Activated CD4-positive, alpha-beta T cell treated with anti-CD3 and anti-CD28 coated beads, Interleukin-2, amount 10 ng/mL, durations not matched to agents 24 days and 14 days (primary cell): Measurements from ENCODE around the gene NAALADL2. TPM values are rescaled to one million over a fixed set of nuclear protein-coding genes. Genes with fewer than 3 reads are reported as not detected.
"Not testable (repeated sequence)": the region's sequence is repeated elsewhere in the genome, so short reads cannot be mapped to it uniquely, and the experiment has no call there.

Experiments
- DNase-seq: peaks from one replicate; pipeline ENCODE4 v3.0.0; 2022
- H3K27ac Mint-ChIP-seq: one replicate; pipeline ENCODE4 v1.8.0; 2022; ENCODE audit warnings: mild to moderate bottlenecking, mixed read lengths
- H3K27me3 Mint-ChIP-seq: one replicate; pipeline ENCODE4 v1.8.0; 2022; ENCODE audit warnings: mixed read lengths
- H3K36me3 Mint-ChIP-seq: one replicate; pipeline ENCODE4 v1.8.0; 2022; ENCODE audit warnings: low read depth, mild to moderate bottlenecking, mixed read lengths
- H3K4me1 Mint-ChIP-seq: one replicate; pipeline ENCODE4 v1.8.0; 2021; ENCODE audit warnings: mixed read lengths
- H3K4me3 Mint-ChIP-seq: one replicate; pipeline ENCODE4 v1.8.0; 2022; ENCODE audit warnings: mild to moderate bottlenecking, moderate library complexity, mixed read lengths
- H3K9me3 Mint-ChIP-seq: one replicate; pipeline ENCODE4 v1.8.0; 2021; ENCODE audit warnings: mixed read lengths
- intact Hi-C: fragments of 100-400 bp; cut with micrococcal nuclease; formaldehyde crosslinking; loops from one replicate; pipeline ENCODE4 v1.15.1; 2023
- total RNA-seq: library from RNA; stranded (reverse); gene quantifications from 2 replicates; pipeline ENCODE4 v1.2.3, GENCODE V29; 2022

Gene NAALADL2
- total RNA-seq, 1 donor from 2014 or later, result not detected

DNA sequence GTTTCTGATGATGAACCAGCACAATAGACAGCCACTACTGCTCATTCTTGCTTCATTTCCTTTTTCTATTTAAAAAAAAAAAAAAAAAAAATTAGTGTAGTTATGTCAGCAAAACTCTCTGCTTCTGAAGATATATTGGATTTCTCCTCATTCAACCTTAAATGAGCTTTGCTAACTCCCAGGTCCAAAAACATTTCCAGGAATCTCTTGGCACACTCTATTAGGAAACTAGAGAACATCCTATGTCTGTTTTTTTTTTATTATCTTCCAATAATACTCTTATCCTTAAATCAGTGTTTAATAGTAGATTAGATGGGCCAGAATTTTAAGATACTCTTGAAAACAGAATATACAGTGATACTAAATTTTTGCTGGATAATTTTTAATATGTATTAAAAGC, 398.0 kb downstream of the NAALADL2 start:
- Mint-ChIP-seq H3K36me3 (no peaks in the 10 kb centered on the region), H3K27me3 (no peaks in the 10 kb centered on the region), H3K4me3 (no peak overlapping the region), H3K9me3 (no peaks in the 10 kb centered on the region), H3K4me1 (no peaks in the 10 kb centered on the region), H3K27ac (no peak overlapping the region)
- intact Hi-C loops, result no loop called here
- no peak for DNase-seq

DNA sequence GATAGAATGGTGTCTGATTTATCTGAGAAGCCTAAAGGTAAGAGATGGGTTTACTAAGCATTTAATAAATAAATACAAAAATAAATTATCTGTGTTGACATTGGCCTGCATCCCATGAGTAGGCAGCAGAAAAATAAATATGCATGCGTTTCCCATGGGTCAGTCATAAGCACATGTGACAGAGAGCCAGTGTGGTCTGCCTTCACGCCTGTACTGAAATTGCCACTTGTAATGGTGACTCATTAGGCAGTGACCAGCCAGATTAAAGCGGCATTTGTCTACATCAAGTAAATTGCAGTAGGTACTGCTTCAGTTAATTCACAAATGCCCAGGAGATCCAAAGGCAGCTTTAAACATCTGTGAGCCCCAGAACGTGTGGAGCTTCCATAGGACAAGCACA, 399.6 kb downstream of the NAALADL2 start:
- no peak for DNase-seq
- no peak overlapping the region for H3K27ac Mint-ChIP-seq
- H3K4me3 Mint-ChIP-seq, result no peak overlapping the region
- no peaks in the 10 kb centered on the region for H3K27me3 Mint-ChIP-seq
- intact Hi-C loops, result no loop called here
- H3K9me3 Mint-ChIP-seq, result no peaks in the 10 kb centered on the region
- no peaks in the 10 kb centered on the region for H3K4me1 Mint-ChIP-seq
- no peaks in the 10 kb centered on the region for H3K36me3 Mint-ChIP-seq

DNA sequence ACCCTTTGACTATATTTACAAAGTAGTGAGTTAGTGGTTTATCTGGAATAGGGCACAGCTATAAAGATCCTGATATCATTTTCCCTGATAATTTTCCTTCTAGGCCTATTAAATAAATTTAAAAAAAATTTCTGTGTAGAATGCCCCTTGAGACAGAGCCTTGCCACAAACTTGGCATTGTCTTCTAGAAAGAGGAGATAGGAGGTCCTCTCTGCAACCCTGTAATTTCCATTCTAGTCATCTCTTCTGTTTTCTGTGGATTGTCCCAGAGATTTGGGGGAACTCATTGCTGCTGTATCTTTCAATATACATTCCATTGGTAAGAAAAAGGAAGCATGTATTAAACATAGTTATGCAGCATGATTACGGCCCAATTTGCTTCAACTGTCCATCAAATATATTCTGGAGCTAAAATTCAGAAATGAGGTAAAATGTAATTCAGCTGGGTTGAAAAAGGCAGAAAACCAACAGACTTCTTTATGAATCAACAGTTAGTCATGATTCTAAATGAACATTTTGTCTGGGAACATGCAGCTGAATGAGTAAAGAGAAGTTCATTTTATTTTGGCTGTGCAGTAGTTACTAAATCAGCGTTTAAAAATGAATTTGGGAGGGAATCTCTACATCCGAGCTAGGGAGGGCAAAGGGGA, 401.1 kb downstream of the NAALADL2 start:
- no peak overlapping the region for H3K27ac Mint-ChIP-seq
- H3K9me3 Mint-ChIP-seq, result no peaks in the 10 kb centered on the region
- no peak for DNase-seq
- intact Hi-C loops, result no loop called here
- H3K36me3 Mint-ChIP-seq, result no peaks in the 10 kb centered on the region
- H3K27me3 Mint-ChIP-seq, result no peaks in the 10 kb centered on the region
- H3K4me3 Mint-ChIP-seq, result no peak overlapping the region
- no peaks in the 10 kb centered on the region for H3K4me1 Mint-ChIP-seq

DNA sequence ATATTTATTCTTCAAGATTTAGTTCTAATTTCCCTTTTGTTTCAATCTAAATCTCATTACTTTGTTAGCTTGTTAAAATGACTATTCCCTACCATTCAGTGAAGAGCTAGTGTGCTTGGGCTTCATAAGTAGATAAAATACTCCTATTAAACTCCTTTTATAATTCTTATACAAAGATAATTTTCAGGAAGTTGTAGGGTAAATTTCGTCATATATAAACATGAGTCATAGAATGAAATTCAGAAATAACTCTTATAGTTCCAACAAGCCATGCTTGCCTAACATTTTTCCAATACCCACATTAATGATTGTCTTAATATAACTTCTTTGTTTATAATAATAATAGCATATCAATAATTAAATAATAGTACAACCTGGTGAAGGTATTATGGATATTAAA, 407.3 kb downstream of the NAALADL2 start:
- H3K27ac Mint-ChIP-seq, result no peak overlapping the region
- no peak overlapping the region for H3K4me3 Mint-ChIP-seq
- H3K9me3 Mint-ChIP-seq, result no peaks in the 10 kb centered on the region
- intact Hi-C loops, result no loop called here
- DNase-seq, result no peak
- H3K4me1 Mint-ChIP-seq, result no peaks in the 10 kb centered on the region
- no peaks in the 10 kb centered on the region for H3K36me3 Mint-ChIP-seq
- H3K27me3 Mint-ChIP-seq, result no peaks in the 10 kb centered on the region

DNA sequence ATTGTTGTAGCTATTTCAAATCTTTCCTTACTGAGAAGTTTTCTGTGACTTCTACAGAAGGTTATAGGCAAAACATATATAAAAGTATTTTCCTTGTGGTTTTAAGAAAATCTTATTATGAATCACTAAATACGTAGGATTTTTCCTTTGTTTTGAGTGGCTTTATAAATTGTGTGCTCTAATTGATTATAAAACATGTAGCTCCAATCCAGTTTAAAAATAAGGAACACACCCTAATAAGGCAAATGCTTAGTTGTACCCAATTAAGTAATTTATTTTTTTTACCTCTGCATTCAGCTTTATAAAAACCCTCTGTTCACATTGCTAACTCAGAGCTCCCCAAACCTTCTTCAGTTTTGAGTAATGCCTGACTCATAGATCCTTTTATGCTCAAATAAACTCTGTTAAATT, 408.0 kb downstream of the NAALADL2 start:
- Mint-ChIP-seq H3K27ac (no peak overlapping the region), H3K4me3 (no peak overlapping the region), H3K9me3 (no peaks in the 10 kb centered on the region), H3K27me3 (no peaks in the 10 kb centered on the region), H3K4me1 (no peaks in the 10 kb centered on the region), H3K36me3 (no peaks in the 10 kb centered on the region)
- no peak for DNase-seq
- intact Hi-C loops, result no loop called here

DNA sequence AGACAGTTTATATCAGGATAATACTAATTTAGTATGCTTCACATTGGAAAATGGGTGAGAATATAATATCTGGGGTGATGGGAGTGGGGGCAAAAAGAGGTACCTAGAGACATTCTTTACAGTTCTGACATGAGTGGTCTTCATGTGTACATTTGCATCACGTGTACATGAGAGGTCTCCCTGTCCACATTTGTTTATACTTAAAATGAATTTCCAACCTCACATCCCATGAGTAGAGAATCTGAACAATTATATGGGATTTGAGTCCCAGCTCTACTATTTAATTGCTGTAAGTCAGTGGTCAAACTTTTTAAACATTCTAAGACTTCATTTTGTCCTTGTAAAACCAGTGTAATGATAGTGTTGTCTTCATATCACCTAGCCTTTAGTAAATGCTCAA, 408.4 kb downstream of the NAALADL2 start:
- Mint-ChIP-seq H3K4me3 (no peak overlapping the region), H3K27me3 (no peaks in the 10 kb centered on the region), H3K4me1 (no peaks in the 10 kb centered on the region), H3K36me3 (no peaks in the 10 kb centered on the region), H3K9me3 (no peaks in the 10 kb centered on the region), H3K27ac (no peak overlapping the region)
- intact Hi-C loops, result no loop called here
- DNase-seq, result no peak

DNA sequence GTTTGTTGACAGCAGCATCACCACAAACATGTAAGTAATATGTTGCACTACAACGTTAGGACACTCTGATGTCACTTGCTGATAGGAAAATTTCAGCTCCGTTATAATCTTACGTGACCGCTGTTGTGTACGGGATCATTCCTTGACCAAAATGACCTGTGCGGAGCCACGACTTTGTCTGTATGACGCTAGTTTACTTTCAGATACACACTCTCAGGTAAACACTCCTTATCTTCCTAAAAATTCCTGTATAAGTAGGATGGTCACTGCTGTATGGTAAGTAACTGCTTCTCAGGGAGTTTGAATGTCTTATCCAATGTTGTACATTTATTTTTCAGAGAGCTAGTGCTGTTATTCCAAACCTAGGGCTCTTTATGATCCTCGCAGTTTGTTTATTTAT, 410.3 kb downstream of the NAALADL2 start:
- Mint-ChIP-seq H3K27ac (no peak overlapping the region), H3K36me3 (no peaks in the 10 kb centered on the region), H3K4me3 (no peak overlapping the region), H3K9me3 (no peaks in the 10 kb centered on the region), H3K27me3 (no peaks in the 10 kb centered on the region), H3K4me1 (no peaks in the 10 kb centered on the region)
- no peak for DNase-seq
- intact Hi-C loops, result no loop called here

DNA sequence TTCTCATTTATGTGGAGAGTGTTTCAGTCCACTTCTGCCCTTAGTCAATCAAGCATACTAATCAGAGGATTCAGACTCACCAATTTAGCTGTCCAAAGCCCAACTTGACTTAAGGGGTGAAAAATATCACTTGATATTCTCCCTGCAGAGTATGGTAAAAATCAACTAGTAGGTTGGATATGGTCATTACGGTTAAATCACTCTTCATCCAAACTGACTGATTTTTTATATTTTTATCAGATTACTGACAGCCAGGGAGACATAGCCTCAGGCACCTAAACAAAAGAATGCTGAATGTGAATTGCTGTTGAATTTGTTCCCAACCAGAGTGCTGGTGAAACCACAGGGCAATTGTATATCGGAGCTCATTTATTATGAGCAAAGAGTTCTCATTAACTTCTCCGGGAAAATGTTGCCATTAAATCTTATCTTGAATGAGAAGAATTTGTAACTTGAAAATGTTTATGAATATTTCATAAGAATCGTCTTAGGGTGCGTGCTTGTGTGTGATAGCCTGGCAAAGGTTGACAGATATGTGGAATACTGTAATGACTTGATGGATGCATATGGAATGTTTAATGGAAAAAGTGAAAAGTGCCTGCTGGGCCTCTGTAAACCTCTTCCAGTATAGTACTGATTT, 411.2 kb downstream of the NAALADL2 start:
- Mint-ChIP-seq H3K9me3 (no peaks in the 10 kb centered on the region), H3K4me3 (no peak overlapping the region), H3K27ac (no peak overlapping the region), H3K36me3 (no peaks in the 10 kb centered on the region), H3K4me1 (no peaks in the 10 kb centered on the region), H3K27me3 (no peaks in the 10 kb centered on the region)
- intact Hi-C loops, result no loop called here
- no peak for DNase-seq

DNA sequence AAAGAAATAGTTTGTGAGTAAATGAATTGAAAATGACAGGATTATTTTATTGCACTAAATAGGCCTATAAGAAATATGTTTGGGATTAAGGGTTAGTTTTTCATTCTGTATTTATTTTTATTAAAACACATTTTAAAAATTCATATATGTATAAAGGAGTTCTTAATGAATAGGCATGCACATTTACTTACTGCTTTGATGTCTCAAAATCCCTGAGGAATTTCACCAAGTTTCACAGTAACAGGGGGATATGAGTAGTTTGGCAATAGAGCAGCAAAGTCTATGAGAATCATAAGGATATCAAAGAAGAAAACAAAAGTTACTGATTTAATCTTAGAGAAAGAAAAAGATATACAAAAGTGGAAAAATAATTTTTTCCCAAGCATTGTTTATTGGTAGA, 411.7 kb downstream of the NAALADL2 start:
- Mint-ChIP-seq H3K9me3 (no peaks in the 10 kb centered on the region), H3K36me3 (no peaks in the 10 kb centered on the region), H3K27me3 (no peaks in the 10 kb centered on the region), H3K4me3 (no peak overlapping the region), H3K4me1 (no peaks in the 10 kb centered on the region), H3K27ac (no peak overlapping the region)
- intact Hi-C loops, result no loop called here
- no peak for DNase-seq

DNA sequence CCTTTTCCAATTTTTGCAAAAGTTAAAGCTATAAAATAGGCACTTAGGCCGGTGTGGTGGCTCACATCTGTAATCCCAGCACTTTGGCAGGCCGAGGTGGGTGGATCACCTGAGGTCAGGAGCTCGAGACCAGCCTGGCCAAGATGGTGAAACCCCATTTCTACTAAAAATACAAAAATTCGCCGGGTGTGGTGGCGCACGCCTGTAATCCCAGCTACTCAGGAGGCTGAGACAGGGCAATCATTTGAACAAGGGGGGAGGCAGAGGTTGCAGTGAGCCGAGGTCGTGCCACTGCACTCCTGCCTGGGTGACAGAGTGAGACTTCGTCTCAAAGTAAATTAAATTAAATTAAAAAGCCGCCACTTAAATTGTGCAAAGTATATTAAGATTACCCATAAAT, 412.3 kb downstream of the NAALADL2 start:
- H3K9me3 Mint-ChIP-seq, H3K36me3 Mint-ChIP-seq, H3K27ac Mint-ChIP-seq, intact Hi-C loops, H3K27me3 Mint-ChIP-seq, H3K4me1 Mint-ChIP-seq, H3K4me3 Mint-ChIP-seq, DNase-seq: not testable (repeated sequence)

DNA sequence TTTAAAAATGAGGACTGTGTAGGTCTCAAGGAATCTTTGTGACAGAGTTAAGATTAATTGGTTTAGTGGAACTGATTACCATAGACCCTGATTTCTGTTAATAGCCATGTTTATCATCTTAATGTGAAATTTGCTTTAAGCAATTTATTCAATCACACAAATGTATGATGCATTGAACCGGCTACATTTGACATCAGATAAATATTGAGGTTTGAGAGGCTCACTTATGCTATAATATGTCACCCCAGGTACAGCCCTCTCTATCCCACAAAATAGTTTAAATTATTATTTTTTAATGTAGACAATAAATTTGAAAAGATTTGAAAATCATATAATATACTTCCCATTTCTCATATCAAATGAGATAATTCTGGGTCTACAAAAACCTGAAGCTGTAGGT, 413.3 kb downstream of the NAALADL2 start:
- Mint-ChIP-seq H3K27ac (no peak overlapping the region), H3K27me3 (no peaks in the 10 kb centered on the region), H3K4me1 (no peaks in the 10 kb centered on the region), H3K4me3 (no peak overlapping the region), H3K9me3 (no peaks in the 10 kb centered on the region), H3K36me3 (no peaks in the 10 kb centered on the region)
- intact Hi-C loops, result no loop called here
- DNase-seq, result no peak

DNA sequence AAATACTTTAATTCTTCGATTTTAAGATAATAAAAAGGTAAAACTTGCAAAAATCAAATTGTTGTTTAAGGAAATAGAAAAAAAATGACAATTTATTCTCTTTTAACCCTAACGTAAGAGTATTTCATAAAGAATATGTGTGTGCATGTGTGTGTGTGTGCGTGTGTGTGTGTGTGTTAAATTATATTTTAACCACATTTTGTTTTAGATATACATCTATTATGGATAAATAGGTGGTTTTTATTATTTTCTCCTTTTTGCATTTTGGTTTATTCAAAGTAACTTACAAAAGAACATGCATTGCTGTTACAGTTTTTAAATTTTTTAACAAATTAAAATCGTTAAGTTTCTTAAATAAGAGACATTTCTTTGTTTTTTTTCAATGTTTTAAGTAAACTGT, 414.4 kb downstream of the NAALADL2 start:
- Mint-ChIP-seq H3K4me3 (no peak overlapping the region), H3K27me3 (no peaks in the 10 kb centered on the region), H3K9me3 (no peaks in the 10 kb centered on the region), H3K36me3 (no peaks in the 10 kb centered on the region), H3K27ac (no peak overlapping the region), H3K4me1 (no peaks in the 10 kb centered on the region)
- no peak for DNase-seq
- intact Hi-C loops, result no loop called here

DNA sequence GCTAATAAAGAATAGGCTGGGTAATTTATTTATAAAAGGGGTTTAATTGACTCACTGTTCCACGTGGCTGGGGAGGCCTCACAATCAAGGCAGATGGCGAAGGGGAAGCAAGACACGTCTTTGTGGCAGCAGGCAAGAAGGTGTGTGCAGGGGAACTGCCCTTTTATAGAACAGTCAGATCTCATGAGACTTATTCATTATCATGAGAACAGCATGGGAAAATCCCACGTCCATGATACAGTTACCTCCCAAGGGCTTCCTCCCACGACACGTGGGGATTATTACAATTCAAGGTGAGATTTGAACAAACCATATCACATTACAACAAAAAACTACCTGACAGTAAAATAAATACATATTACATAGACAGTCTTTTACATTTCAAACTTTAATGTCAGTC, 414.9 kb downstream of the NAALADL2 start:
- no peaks in the 10 kb centered on the region for H3K4me1 Mint-ChIP-seq
- H3K27ac Mint-ChIP-seq, result no peak overlapping the region
- H3K4me3 Mint-ChIP-seq, result no peak overlapping the region
- no peaks in the 10 kb centered on the region for H3K9me3 Mint-ChIP-seq
- intact Hi-C loops, result no loop called here
- no peak for DNase-seq
- H3K36me3 Mint-ChIP-seq, result no peaks in the 10 kb centered on the region
- no peaks in the 10 kb centered on the region for H3K27me3 Mint-ChIP-seq

DNA sequence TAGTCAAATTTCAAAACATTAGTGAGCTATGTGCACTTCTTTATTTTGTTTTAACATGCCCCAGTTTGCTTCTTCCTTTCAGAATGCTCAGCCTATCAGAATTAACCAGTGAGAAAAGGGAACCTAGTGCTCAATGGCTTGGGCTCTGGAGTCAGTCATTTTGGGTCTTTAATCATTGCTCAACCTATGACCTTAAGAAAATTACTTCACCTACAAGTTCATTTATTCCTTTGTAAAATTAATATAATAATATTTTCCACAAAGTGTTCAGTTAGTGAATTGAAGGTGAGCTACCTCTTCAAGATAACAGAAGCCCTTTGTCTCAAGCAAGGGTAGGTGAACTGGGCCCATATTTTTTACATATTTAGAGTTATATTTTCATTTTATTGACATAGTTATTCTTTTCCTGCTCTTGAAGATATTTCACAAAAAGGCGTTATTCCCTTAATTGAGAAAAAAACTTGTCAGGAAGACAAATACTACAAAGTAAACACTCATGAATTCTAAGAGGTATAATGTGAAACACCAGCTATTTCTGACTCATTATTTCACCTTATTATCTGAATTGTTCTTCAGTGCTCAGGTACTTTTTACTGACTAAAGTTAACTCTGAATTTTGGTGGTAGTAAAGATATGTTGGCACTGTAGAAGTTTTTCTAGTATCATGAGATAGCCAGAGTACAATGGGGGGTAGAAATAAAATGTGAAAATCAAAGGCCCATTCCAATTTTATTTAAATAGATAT, 415.5 kb downstream of the NAALADL2 start:
- H3K36me3 Mint-ChIP-seq, result no peaks in the 10 kb centered on the region
- no peaks in the 10 kb centered on the region for H3K27me3 Mint-ChIP-seq
- no peaks in the 10 kb centered on the region for H3K4me1 Mint-ChIP-seq
- no peak overlapping the region for H3K4me3 Mint-ChIP-seq
- H3K27ac Mint-ChIP-seq, result no peak overlapping the region
- intact Hi-C loops, result no loop called here
- H3K9me3 Mint-ChIP-seq, result no peaks in the 10 kb centered on the region
- DNase-seq, result no peak
